Right forelimb (tissue), 1 donor: ENCODE data around the gene C11orf98.
"Not testable (repeated sequence)": the region's sequence is repeated elsewhere in the genome, so short reads cannot be mapped to it uniquely, and the experiment has no call there.

Experiments
- DNase-seq: peaks from one replicate; pipeline ENCODE4 v3.0.0-alpha.2; 2018

C11orf98 gene

GRCh38 chr11:62648967-62649364 is 16.0 kb downstream of the C11orf98 start:
- no peak for DNase-seq

GRCh38 chr11:62648185-62648966 is 16.6 kb downstream of the C11orf98 start:
- no peak for DNase-seq

- no peak for DNase-seq
These were observed 17.4 kb downstream of the C11orf98 start for GRCh38 chr11:62647609-62648005.

GRCh38 chr11:62646825-62647608 is 18.0 kb downstream of the C11orf98 start:
- no peak for DNase-seq

- peak; percentile 99 for DNase-seq
These were observed 18.8 kb downstream of the C11orf98 start, which contains the start of gene GANAB for GRCh38 chr11:62645946-62646824. Gene GANAB, minus strand, starts transcription at chr11:62646613. Its CDS starts 14 bp downstream, at chr11:62646599.

- DNase-seq: no peak
These were observed 19.4 kb downstream of the C11orf98 start for GRCh38 chr11:62645671-62645945.

- DNase-seq: no peak
These were observed 20.8 kb downstream of the C11orf98 start for GRCh38 chr11:62644220-62644619.

GRCh38 chr11:62632492-62632891 is 32.5 kb downstream of the C11orf98 start:
- DNase-seq: no peak

- DNase-seq: no peak
These were observed 37.3 kb downstream of the C11orf98 start for GRCh38 chr11:62627713-62628112.

- DNase-seq: no peak
These were observed 42.4 kb downstream of the C11orf98 start for GRCh38 chr11:62622476-62623089.

- peak; percentile 97 for DNase-seq
These were observed 43.2 kb downstream of the C11orf98 start, which contains the start of gene B3GAT3 for GRCh38 chr11:62621567-62622470. Gene B3GAT3, minus strand, starts transcription at chr11:62621986. Its CDS starts 39 bp downstream, at chr11:62621947.

GRCh38 chr11:62621027-62621566 is 43.9 kb downstream of the C11orf98 start:
- no peak for DNase-seq

GRCh38 chr11:62616957-62617356 is 48.1 kb downstream of the C11orf98 start:
- not testable (repeated sequence) for DNase-seq

GRCh38 chr11:62615521-62615920 is 49.5 kb downstream of the C11orf98 start:
- no peak for DNase-seq

- no peak for DNase-seq
These were observed 50.7 kb downstream of the C11orf98 start for GRCh38 chr11:62614275-62614674.

GRCh38 chr11:62613291-62613778 is 51.7 kb downstream of the C11orf98 start:
- DNase-seq: no peak
